Stimulated activated naive CD4-positive, alpha-beta T cell (primary cell): ENCODE measurements around the gene NCAPH2.

Source experiments
- DNase-seq, 6 experiments: peaks; one replicate each; lab custom pipeline; 2025; lab: John Stamatoyannopoulos, UW

NCAPH2 gene

DNA sequence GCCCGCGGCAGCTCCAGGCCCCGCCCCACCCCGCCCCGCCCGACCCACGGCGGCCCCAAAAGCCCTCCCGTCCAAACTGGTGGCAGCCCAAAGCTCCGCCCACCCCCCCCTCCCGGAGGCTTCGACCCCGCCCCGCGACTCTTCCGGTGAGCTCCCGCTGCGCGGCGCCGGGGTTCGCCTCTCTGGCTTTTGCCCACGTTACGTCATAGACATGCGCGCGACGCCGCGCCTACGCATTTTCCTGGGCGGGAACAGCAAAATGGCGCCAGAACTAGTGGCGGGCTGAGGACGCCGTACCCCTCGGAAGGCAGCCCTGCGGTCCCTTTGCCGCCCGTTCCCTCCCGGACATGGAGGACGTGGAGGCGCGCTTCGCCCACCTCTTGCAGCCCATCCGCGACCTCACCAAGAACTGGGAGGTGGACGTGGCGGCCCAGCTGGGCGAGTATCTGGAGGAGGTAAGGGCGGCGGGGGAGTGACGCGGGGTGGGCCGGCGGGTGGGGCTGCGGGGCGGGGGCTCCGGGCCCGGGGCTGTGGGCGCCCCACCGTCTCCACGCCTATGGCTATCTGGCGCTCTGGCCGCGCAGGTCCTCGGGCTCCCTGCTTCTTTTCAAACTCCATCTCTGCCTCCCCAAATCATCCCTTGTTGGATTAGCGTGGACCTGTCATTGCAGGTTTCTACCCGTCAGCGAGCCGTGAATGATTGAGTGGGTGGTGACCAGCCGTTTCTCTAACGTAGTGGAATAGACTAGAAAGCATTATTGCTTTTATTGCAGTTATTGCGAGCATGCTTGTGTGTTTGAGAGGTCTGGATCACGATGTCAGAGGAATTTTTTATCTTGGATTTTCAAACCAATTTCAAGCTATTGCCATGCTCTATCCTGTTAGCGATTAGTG lies at the start of gene NCAPH2:
Gene NCAPH2, plus strand, starts transcription at position 234 of the 894 bp plus-strand sequence. Its CDS starts 114 bp downstream, at position 348.
- DNase-seq, result peak in 5 of 6 experiments; percentile 96 to 100 (median 100)

- no peak for DNase-seq
These were observed 49.0 kb upstream of the NCAPH2 start for GRCh38 chr22:50459016-50459415.

- no peak for DNase-seq
These were observed 48.4 kb upstream of the NCAPH2 start for GRCh38 chr22:50459496-50460140.

DNA sequence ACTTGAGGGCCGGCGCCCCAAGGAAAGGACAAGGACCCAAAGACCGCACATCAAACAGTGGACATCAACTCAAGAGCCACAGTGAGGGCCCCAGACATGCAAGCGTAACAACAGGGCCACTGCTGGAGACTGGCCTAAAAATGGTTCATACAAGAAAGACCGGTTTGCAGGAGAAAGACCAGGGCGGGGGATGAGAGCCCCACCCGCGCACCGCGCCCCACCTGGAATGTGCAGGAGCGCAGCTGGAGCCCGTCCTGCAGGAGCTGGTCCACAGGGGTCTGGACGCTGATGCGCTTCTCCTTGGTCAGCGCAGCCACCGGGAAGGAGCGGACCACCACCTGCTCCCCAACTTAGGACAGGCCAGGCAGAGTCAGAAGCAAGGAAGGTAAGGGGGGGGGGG lies 47.1 kb upstream of the NCAPH2 start:
- DNase-seq, result no peak

DNA sequence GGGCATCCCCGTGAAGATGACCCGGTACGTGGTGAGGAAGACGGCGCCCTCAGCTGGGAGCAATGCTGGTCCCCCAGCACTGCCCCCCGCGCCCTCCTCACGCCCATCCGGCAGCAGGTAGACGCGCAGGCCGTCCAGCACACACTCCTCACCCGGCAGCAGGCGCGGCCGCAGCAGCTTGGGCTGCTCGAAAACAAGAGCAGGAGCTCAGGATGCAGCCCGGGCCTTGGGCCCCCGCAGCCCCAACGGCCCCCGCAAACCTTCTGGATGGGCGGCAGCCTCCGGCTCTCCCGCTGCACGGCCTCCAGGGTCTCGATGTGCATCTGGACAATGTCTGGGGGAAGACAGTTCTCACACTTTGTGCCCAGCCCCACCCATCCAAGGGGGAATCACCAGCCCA lies 46.5 kb upstream of the NCAPH2 start:
- no peak for DNase-seq

- DNase-seq, result no peak
These were observed 46.0 kb upstream of the NCAPH2 start for GRCh38 chr22:50461979-50462540.

- DNase-seq, result no peak
These were observed 44.7 kb upstream of the NCAPH2 start for GRCh38 chr22:50463188-50463900.

DNA sequence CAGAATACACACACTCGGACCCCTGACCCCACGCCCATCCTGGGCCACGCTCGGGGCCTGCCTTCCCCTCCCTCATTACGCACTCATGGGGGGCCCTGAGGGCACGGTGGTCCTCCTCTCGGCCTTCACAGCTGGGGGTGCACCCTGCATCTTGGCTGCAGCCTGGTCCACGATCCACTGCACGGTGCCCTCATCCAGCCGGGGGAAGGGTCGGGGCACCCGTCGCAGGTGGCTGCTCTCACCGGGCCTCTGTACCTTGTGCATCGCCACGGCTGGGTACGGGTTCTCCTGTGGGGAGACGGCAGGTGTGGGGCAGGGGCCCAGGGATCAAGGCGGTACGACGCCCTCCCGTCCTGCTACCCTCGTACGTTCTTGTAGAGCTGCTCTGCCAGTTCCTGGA lies 43.6 kb upstream of the NCAPH2 start:
- no peak for DNase-seq

DNA sequence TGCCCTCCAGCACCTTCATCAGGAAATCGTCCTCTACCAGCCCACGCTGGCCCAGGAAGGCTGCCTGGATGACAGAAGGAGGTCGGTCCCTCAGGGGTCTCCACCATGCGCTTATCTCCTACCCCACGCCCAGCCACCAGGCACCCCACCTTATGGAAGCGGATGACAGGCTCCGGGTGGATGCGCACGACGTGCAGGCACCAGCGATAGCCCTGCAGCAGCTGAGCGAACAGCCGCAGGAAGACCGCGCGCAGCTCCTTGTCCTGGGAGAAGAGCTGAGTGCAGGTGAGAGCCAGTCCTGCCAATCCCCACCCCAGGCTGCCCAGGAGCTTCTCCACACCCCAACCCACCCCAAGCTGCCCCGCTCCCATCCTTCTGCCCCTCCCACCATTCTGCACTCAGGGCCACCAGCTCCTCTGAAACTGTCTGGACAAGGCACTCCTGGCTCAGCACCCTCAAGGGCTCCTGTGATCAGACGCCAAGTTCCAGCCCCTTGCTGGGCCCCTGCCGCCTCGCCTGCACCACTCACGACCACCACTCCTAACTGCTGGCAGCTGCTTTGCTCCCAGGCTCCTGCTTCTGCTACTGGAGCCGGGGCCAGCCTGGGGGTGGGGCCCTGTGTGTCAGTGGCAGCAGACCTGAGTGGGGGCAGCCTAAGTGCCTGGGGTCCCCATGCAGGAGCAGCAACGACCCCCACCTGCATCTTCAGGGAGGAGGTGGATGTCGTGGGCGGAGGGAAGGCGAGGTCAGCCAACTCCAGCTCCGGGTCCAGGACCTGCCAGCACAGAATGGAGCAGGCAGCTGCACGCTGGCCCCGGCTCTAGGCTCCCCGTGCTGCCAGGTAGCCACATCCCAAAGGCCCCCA lies 42.7 kb upstream of the NCAPH2 start:
- no peak for DNase-seq

GRCh38 chr22:50467341-50467740 lies 40.7 kb upstream of the NCAPH2 start:
- DNase-seq, result no peak

GRCh38 chr22:50467773-50468440 lies 40.1 kb upstream of the NCAPH2 start:
- no peak for DNase-seq

GRCh38 chr22:50468626-50469025 lies 39.4 kb upstream of the NCAPH2 start:
- DNase-seq, result no peak

GRCh38 chr22:50469377-50470305 lies 38.4 kb upstream of the NCAPH2 start:
- peak; percentile 86 to 97 (median 91) for DNase-seq

GRCh38 chr22:50470491-50470890 lies 37.5 kb upstream of the NCAPH2 start:
- DNase-seq, result no peak

GRCh38 chr22:50471197-50471847 lies 36.7 kb upstream of the NCAPH2 start:
- no peak for DNase-seq

GRCh38 chr22:50471962-50472361 lies 36.1 kb upstream of the NCAPH2 start:
- DNase-seq, result no peak

- peak; percentile 17 to 44 (median 33) for DNase-seq
These were observed 34.9 kb upstream of the NCAPH2 start for GRCh38 chr22:50473088-50473487.

DNA sequence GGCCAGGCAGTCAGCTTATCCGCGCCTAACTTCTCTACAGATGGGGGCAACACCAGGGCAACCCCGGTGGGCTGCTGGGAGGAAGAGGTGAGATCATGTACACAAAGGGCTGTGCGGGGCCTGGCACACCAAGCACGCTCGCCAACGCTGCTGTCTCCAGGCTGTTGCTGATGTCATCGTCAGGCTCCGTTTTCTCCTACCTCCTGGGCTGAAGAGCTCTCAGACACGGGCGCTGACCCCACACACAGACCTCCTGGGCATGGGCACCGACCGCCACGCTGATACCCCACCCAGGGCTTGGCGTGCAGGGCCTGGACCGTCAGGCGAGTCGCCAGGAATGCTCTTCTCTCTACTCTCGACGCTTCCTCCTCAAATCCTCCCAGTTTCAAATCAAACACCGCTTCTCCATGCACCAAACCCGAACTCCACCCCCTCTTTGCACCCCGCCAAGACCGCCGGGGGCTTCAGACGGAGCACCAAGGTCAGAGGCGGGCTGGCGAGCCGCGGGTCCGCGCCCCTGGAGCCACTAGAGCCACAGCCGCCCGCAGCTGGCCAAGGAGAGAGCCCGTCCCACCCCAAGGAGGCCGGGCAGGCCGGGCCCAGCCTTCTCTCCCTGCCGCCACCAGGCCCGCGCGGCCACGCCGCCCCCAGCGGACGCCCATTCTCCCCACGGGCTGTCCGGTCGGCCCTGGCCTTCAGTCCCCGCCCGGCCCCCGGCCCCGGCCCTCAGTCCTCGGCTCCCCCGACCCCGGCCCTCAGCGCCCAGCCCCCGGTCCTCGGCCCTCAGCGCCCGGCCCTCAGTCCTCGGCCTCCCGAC lies 34.0 kb upstream of the NCAPH2 start:
- DNase-seq, result peak in 2 of 6 experiments; percentile 12 to 35
